Fibroblast of gingiva (primary cell): ENCODE data around the gene CCNO.

Experiments
- DNase-seq: peaks from one replicate; pipeline ENCODE4 v3.0.0-alpha.2; 2011; ENCODE audit warnings: low read depth

The CCNO gene

DNA sequence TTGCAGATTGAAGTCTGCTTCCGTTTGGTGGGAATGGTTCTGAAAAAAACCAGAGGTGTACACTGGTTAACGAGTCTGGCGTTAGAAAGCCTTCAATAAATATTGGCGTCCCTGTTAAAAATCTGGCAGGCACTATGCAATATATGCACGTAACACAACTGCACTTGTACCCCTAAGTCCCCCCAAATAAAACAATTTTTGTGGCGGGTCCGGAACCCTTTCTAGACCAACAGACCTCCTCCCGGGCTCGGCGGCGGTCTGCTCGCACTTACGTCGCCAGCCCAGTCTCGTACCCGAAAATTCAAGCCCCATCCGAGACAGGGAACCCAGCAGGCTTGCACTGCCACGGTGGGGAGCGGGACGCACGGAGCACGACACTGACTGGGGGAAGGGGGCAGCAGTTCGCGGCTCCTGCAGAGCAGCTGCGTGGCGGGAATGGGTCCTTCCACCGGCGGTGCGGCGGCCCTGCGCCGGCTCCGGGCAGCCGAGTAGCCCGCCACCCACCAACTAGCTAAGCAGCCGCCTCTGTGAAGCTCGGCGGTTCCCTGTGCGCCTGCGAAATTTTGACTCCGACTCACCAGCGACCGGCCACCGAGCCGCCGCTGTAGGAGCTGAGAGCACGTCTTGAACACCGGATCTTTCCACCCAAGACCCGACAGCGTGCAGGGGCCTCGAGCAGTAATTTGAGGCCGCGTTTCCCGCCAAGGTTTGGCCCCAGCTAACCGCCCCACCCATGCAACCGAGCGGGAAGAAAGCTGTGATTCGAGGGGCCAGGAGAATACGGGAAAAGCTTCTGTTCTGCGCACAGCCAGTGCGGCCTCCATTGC, 10.2 kb downstream of the CCNO start:
- DNase-seq = no peak

DNA sequence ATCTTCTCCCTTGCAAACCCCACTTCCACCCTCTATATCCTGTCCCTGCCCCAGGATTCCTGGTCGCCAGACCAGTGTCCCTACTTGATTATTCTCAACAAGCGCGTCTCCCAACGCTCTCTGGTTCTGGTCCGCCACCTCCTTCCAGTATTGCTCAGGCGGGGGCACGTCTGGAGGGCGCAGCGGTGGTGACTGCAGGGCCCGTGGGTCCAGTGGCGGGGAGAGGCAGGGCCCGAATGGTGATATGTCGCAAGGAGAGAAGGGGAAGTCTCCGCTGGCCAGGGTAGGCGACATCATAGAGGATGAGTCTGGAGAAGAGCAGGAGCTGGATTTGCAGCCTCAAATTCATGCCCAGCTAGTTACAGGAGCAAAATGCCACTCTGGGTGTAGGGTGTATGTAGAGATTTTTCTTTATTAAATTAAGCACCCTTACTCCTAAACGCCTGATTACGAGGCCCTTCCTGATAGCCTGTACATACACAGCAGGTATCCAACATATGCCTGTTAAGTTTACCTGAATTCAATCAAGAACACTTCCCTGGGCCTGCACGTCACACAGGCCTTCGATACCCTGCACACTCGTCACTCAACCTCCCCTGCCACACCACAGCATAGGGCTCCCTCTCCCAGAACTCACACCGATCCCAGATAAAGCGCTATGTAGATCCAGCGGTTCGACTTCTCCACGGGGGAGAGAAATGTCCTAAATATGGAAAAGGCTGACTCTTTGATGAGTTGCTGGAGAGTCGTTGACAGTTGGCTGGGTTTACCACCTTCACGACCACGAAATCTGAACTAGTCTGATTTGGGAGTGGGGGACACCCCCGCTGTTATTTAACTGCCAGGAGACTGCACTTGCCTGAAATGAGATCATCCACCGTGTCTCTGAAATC, 11.1 kb downstream of the CCNO start:
- no peak for DNase-seq

DNA sequence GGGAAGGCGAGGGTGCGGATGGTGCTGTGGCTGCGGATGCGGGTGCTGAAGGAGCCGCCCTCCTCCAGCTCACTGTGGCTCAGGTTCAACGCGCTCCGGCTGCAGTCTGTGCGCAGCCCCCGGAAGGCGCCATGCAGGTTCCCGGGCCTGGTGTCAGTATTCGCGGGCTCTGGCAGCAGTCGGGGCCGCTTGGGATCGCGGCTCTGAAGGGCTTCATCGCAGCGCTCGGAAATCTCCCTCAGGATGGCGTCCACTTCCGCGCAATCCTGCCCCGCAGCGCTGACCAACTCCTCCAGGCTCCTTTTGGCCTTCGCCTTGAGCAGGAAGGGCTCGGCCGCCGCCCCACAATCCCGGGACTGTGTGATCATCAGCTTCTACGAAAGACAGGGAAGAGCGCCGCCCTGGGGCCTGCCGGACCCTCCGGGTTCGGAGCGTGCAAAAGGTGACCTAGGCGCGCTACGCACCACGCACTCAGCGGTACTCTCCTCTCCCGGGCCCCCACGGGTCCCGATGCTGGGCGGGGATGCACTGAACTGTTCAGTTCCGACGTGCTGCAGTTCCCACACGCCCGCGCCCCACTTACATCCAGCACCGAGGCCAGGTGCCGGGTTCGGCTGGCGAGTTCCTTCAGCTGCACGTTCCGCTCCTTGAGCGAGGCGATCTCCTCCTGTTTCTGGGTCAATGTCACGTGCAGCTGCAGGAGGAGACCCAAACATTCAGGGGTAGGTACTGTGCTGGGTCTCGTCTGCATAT, 12.8 kb downstream of the CCNO start:
- no peak for DNase-seq

DNA sequence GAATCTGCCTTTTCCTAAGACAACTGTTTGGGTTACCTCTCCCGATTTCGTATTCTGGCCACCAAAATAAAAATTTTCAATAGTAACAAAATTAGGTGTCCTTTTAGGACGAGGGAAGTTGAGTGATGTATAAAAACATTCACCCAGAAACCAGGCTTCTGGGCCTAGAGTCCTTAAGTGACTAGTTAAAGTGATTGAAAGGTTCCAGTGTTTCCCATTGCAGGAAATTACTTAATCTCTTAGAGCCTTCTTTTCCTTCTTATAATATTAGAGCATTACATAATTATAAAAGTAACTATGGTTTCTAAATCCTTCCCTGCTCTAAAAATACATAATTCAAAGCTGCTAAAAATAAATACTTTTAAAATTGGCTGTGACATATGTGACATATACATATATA, 13.6 kb downstream of the CCNO start:
- DNase-seq = no peak

DNA sequence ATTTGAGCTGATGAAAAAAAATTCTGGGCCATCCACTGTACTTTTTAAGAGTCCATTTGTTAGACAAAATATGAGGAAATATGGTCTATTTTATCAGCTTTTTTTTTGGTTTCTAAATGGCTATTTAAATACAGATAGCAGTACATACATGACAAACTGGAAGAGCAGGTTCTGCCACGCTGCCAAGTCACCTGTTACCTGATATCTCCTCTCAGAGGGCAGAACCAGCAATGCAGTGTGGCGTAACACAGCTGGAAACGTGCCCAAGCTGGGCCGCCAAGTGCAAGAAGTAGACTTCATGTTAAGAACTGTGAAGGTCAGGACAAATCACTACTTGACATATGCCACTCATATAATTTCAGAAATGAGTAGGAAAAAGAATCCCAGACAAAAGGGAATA, 14.4 kb downstream of the CCNO start:
- DNase-seq = no peak

DNA sequence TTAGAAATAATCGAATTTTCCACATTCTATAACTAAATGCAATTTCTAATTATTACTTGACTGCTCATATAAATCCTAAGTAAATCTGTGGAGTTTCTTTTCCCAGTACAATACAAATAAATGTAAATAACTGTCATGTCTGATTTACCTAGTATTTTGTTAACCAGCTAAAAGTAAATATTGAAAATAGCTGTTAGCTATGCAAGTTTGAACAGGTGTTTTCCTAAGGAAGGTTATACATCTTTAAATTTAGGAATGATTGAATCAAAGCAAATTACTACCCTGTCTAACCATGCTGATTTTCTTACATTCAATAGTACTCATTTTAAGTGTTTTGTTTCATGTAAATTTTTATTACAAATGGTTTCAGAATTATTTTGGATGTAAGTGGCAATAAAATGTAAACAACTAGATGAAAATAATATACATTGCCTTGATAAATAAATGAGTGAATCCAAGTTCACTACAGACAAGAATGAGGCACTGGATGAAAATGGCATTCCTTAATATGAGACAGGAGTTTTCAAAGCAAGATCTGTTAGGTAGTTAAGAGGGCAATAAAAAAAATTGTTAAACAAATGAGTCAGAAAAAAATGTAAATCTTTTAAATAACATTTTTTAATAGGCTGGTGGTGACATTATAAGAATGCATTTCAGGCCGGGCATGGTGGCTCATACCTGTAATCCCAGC, 22.1 kb downstream of the CCNO start:
- DNase-seq = no peak

DNA sequence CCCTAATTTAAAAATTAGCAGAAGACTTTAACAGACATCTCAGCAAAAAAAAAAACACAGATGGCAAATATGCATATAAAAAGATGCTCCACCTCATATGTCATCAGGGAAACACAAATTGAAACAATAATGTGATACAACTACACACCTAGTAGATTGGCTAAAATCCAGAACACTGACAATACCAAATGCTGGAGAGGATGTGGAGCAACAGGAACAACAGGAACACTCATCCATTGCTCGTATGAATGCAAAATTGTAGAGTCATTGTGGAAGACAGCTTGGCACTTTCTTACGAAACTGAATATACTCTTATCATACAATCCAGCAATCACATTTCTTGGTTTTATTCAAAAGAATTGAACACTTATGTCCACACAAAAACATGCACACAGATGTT, 28.4 kb downstream of the CCNO start:
- no peak for DNase-seq

DNA sequence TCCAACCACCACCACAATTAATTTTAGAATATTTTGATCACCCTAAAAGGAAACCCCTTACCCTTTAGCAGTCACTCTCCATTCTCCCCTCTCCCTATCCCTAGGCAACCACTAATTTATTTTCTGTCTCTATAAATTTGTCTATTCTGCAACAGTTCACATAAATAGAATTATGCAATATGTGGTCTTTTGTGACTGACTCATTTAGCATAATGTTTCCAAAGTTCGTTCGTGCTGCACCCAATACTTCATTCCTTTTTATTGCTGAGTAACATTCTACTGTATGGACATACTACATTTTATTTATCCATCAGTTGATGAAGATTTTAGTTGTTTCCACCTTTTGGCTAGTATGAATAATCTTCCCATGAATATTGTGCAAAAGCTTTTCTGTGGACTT, 42.2 kb downstream of the CCNO start:
- DNase-seq = peak; percentile 29

DNA sequence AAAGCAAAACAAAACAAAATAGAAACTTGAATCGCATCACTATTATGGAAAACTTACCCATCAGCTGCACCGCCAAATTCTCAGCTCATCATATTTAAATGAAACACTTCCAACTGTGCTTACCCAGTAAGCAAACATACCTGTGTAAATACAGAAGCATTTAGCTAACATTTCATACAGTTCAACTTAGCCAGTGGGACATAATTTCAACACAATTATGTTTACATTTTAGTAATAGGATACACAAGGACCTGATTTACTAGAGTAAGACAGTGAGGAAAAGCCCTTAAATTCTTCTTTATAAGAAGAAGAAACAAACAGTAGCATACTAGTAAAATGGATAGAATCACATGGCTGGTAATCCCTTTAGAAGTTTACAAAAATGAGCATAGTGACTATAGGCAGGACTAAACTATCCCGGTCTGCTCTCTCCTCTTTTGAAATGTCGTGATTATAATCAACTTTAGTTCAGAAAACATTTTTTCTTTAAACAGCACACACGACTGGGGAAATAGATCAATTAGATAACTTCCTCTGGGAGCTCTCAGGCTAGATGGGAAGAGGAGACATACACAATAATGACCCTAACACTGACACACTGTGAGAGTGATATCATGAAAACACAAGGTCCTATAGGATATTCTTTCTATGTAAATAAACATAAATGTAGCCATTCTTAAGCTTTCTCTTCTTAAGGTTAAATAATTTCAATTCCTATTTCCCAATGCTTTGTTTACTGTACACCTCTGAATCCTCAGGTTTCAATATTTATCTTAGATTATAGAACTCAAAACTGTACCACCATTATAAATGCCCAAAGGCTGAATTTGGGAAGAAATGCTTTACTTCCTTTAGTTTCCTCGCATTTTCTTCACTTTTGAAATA, 44.5 kb downstream of the CCNO start:
- DNase-seq = no peak

DNA sequence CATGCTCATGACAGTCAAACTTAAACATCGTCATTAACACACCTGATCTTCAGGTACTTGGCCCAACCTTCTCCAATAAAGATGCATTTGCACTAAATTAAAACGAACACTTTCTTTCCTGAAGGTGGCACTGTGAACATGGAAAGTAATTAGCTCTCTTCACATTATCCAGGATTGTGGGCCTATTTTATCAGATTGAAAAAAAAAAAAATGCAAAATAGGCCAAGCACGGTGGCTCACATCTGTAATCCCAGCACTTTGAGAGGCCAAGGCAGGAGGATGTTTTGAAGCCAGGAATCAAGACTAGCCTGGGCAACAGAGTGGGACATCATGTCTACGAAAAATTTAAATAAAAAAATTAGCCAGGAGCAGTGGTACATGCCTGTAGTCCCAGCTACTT, 46.0 kb downstream of the CCNO start:
- no peak for DNase-seq
